ENCODE measurements around the gene ZBED4.

- no peak for TF ChIP-seq CTCF (conservative IDR thresholded peaks at IDR 0.05 in 1 of 2, IDR thresholded peaks at IDR 0.05 in 1 of 2; ENCODE audit: low read depth in 1 of 2, low read length in 2 of 2)
- no peak for TF ChIP-seq EZH2 (IDR thresholded peaks at IDR 0.05; ENCODE audit: low read length, missing control alignments)
These were observed 54.2 kb downstream of the ZBED4 start for GRCh38 chr22:49907807-49908206.

Data from fibroblast of lung (primary cell).